G401.6 (cell line): Measurements from ENCODE around the gene CCDC149.

Source experiments
- FAIRE-seq: peaks from 2 replicates; lab custom pipeline; 2012; peaks lifted over from hg19 to GRCh38; lab: Jason Lieb, UNC

Gene CCDC149

GRCh38 chr4:24840826-24841543 lies 71.9 kb downstream of the CCDC149 start:
- FAIRE-seq: no peak

- no peak for FAIRE-seq
Measured at GRCh38 chr4:24840362-24840761, 72.5 kb downstream of the CCDC149 start.

- FAIRE-seq: no peak
Measured at GRCh38 chr4:24837781-24838180, 75.1 kb downstream of the CCDC149 start.

GRCh38 chr4:24837336-24837735 lies 75.5 kb downstream of the CCDC149 start:
- FAIRE-seq: no peak

GRCh38 chr4:24836661-24837242 lies 76.1 kb downstream of the CCDC149 start:
- no peak for FAIRE-seq

- FAIRE-seq: no peak
Measured at GRCh38 chr4:24835696-24836095, 77.1 kb downstream of the CCDC149 start.

GRCh38 chr4:24831637-24832036 lies 81.2 kb downstream of the CCDC149 start:
- FAIRE-seq: no peak

GRCh38 chr4:24824720-24825119 lies 88.1 kb downstream of the CCDC149 start:
- no peak for FAIRE-seq

GRCh38 chr4:24820541-24820940 lies 92.3 kb downstream of the CCDC149 start:
- FAIRE-seq: no peak

- FAIRE-seq: no peak
Measured at GRCh38 chr4:24816797-24817196, 96.0 kb downstream of the CCDC149 start.

- FAIRE-seq: no peak
Measured at GRCh38 chr4:24813732-24814131, 99.1 kb downstream of the CCDC149 start.

GRCh38 chr4:24810871-24811631 lies 101.8 kb downstream of the CCDC149 start:
- FAIRE-seq: no peak

- FAIRE-seq: no peak
Measured at GRCh38 chr4:24809815-24810405, 102.9 kb downstream of the CCDC149 start.

GRCh38 chr4:24809376-24809775 lies 103.5 kb downstream of the CCDC149 start:
- no peak for FAIRE-seq

- no peak for FAIRE-seq
Measured at GRCh38 chr4:24808955-24809354, 103.9 kb downstream of the CCDC149 start.

- FAIRE-seq: no peak
Measured at GRCh38 chr4:24808261-24808660, 104.6 kb downstream of the CCDC149 start.

- no peak for FAIRE-seq
Measured at GRCh38 chr4:24807611-24808010, 105.2 kb downstream of the CCDC149 start.

- no peak for FAIRE-seq
Measured at GRCh38 chr4:24806206-24806990, 106.4 kb downstream of the CCDC149 start.

- FAIRE-seq: no peak
Measured at GRCh38 chr4:24805566-24805965, 107.3 kb downstream of the CCDC149 start.

- no peak for FAIRE-seq
Measured at GRCh38 chr4:24805067-24805466, 107.8 kb downstream of the CCDC149 start.

GRCh38 chr4:24802648-24803047 lies 110.2 kb downstream of the CCDC149 start:
- FAIRE-seq: no peak
